ENCODE results near the gene TESMIN. TPM values are rescaled to one million over a fixed set of nuclear protein-coding genes. Genes with fewer than 3 reads are reported as not detected.

Gene TESMIN
- total and polyA plus RNA-seq, 2 of the 13 experiments (the other 11 are each of a cell fraction or from before 2014, with no cell fraction given) = 0.15 to 0.45 TPM

DNA sequence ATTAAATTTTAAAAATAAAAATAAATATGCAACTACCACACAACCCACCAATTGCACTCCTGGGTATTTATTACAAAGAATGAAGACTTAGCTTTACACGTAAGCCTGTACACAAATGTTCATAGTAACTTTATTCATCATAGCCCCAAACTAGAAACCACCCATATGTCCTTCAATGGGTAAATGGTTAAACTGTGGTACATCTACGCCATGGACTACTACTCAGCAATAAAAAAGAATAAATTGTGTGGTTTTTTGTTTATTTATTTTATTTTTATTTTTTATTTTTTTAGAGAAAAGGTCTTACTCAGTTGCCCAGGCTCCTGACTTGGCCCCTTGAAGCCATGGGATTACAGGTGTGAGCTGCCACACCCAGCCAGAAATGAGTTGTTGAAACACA is 52.3 kb downstream of the TESMIN start:
- no peak for FAIRE-seq

More for the DNA sequence above, 52.3 kb downstream of the TESMIN start:
- no peaks in the 10 kb centered on the region for H3K9me3 ChIP-seq (ENCODE audit: low read length)
- BruUV-seq (replicated peaks) = no TSS peak
- intact Hi-C loops (cut with micrococcal nuclease; ENCODE audit: unreplicated experiment) (no loop called here), in situ Hi-C loops (cut with HindIII; ENCODE audit: extremely low pct_ligation_motif_present, low pct_unique_long_range_greater_than_20kb) (no loop called here)
- no peak overlapping the region for H2AFZ ChIP-seq (ENCODE audit: low read length)
- no peaks in the 10 kb centered on the region for H3K4me1 ChIP-seq (ENCODE audit: insufficient read depth, low read length)
- H3K36me3 ChIP-seq (replicated peaks in 1 of 2; ENCODE audit: control insufficient read depth in 1 of 2, insufficient read depth in 2 of 2, low read length in 2 of 2) = no peaks in the 10 kb centered on the region
- peaks cover 0 to 3% of the 10 kb centered on the region in 2 experiments; a peak in 1 of 5 replicates for H3K27me3 ChIP-seq (ENCODE audit: control insufficient read depth in 1 of 2, insufficient read depth in 2 of 2, low read length in 2 of 2)
- no peak overlapping the region for H3K9ac ChIP-seq (ENCODE audit: insufficient read depth, low read depth, low read length)
- H3K79me2 ChIP-seq (ENCODE audit: insufficient read depth, low read length) = no peaks in the 10 kb centered on the region
- no peak for DNase-seq (ENCODE audit: low spot score)
- H3K27ac ChIP-seq (ENCODE audit: extremely low read length, insufficient read depth, low read length) = no peak overlapping the region
- H4K20me1 ChIP-seq (ENCODE audit: insufficient read depth, low read length) = no peaks in the 10 kb centered on the region
- no peak overlapping the region for H3K4me3 ChIP-seq (replicated peaks in 1 of 3; ENCODE audit: insufficient read depth in 1 of 3, low read depth in 2 of 3, low read length in 3 of 3)
- POLR2A ChIA-PET = no interaction called here
- H3K4me2 ChIP-seq (ENCODE audit: low read depth, low read length) = no peak overlapping the region
- no peak for ATAC-seq
- CTCF ChIA-PET (ENCODE audit: low intra/inter-chr PET ratio, low total read pairs) = no interaction called here
- TF ChIP-seq, protein P1, sequence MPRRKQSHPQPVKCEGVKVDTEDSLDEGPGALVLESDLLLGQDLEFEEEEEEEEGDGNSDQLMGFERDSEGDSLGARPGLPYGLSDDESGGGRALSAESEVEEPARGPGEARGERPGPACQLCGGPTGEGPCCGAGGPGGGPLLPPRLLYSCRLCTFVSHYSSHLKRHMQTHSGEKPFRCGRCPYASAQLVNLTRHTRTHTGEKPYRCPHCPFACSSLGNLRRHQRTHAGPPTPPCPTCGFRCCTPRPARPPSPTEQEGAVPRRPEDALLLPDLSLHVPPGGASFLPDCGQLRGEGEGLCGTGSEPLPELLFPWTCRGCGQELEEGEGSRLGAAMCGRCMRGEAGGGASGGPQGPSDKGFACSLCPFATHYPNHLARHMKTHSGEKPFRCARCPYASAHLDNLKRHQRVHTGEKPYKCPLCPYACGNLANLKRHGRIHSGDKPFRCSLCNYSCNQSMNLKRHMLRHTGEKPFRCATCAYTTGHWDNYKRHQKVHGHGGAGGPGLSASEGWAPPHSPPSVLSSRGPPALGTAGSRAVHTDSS (CRISPR knock-in tag; conservative IDR thresholded peaks at IDR 0.05) = no peak
- TF ChIP-seq, protein P2, sequence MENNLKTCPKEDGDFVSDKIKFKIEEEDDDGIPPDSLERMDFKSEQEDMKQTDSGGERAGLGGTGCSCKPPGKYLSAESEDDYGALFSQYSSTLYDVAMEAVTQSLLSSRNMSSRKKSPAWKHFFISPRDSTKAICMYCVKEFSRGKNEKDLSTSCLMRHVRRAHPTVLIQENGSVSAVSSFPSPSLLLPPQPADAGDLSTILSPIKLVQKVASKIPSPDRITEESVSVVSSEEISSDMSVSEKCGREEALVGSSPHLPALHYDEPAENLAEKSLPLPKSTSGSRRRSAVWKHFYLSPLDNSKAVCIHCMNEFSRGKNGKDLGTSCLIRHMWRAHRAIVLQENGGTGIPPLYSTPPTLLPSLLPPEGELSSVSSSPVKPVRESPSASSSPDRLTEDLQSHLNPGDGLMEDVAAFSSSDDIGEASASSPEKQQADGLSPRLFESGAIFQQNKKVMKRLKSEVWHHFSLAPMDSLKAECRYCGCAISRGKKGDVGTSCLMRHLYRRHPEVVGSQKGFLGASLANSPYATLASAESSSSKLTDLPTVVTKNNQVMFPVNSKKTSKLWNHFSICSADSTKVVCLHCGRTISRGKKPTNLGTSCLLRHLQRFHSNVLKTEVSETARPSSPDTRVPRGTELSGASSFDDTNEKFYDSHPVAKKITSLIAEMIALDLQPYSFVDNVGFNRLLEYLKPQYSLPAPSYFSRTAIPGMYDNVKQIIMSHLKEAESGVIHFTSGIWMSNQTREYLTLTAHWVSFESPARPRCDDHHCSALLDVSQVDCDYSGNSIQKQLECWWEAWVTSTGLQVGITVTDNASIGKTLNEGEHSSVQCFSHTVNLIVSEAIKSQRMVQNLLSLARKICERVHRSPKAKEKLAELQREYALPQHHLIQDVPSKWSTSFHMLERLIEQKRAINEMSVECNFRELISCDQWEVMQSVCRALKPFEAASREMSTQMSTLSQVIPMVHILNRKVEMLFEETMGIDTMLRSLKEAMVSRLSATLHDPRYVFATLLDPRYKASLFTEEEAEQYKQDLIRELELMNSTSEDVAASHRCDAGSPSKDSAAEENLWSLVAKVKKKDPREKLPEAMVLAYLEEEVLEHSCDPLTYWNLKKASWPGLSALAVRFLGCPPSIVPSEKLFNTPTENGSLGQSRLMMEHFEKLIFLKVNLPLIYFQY (CRISPR knock-in tag; IDR thresholded peaks at IDR 0.05; ENCODE audit: borderline replicate concordance) = no peak
- TF ChIP-seq AGO2 (optimal IDR thresholded peaks at IDR 0.05; ENCODE audit: low read depth, low read length) = no peak
- TF ChIP-seq, protein P3, sequence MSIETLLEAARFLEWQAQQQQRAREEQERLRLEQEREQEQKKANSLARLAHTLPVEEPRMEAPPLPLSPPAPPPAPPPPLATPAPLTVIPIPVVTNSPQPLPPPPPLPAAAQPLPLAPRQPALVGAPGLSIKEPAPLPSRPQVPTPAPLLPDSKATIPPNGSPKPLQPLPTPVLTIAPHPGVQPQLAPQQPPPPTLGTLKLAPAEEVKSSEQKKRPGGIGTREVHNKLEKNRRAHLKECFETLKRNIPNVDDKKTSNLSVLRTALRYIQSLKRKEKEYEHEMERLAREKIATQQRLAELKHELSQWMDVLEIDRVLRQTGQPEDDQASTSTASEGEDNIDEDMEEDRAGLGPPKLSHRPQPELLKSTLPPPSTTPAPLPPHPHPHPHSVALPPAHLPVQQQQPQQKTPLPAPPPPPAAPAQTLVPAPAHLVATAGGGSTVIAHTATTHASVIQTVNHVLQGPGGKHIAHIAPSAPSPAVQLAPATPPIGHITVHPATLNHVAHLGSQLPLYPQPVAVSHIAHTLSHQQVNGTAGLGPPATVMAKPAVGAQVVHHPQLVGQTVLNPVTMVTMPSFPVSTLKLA (IDR thresholded peaks at IDR 0.05) = no peak
- 71% methylated on average over 2 of the region's 2 CpGs for WGBS (ENCODE audit: low lambda C conversion rate)

Data from HepG2 (cell line).